GM18870 (cell line): ENCODE measurements around the gene REN.

Experiments used
- ATAC-seq: cut with Tn5 transposase; IDR thresholded peaks from one replicate; pipeline ENCODE4 v1.9.1; 2021; ENCODE audit warnings: moderate library complexity; ENCODE audit not compliant: unreplicated experiment

The REN gene

DNA sequence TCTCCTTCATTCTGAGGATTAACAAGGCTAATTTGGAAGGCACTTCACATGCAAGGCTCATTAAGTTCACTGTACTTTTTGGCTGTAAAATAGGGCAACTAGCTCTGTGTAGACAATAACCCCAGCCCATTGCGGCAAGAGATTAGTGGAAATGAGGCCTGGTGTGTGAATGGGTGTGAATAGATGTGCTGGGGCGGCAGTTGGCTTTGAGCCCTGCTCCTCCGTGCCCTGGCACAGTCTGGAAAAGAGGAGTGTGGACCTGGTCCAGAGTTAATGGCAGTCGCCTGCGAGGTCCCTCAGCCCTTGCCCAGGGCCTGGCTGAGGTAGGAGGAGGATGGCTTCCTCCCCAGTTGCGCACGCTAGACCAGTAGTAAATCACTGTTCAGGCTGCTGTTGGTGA, 25.3 kb upstream of the REN start:
- ATAC-seq: no peak

DNA sequence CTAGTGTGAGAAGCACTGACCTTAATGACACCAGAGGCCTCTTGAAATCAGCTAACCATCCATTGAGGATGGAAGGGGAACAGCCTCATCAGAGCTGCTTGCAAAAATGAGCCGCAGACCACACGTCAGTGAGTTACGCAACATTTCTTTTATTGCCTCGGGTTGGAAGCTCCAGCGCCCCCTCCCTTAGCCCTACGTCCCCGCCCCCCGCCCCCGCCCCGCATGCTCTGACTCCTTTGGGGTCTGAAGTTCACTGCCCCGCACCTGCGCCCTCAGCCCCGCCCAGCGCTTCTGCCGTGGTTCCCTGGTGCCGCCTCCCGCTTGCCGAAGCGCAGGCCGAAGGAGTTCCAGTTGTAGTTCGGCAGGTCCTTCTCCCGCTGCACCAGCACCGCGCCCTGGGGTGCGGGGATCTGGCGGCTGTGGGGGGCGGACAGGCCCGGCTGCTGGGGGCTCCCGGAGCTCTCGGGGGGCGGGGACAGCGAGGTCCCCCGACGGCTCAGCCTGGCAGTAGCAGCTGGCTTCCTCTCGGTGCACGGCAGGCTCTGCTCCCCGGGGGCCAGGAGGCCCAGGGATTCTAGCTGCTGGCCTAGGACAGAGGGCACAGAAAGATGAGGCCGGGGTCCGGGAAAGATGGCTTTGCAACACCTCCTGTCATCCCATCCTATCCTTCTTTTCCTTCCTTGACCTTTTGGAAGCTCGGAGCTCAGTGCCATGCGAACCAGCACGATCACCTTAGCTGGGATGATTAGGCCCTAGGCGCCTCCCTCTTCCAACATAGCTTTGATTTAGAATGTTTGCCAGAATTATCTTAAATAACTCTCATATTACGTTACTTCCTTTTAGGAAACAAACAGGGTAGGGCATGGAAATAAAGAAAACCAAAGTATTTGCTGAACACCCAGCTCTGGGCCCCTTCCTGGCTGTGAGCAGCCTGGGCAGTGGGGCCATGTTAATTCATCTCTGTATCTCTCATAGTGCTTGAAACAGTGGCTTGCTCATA, 24.4 kb upstream of the REN start:
- ATAC-seq: no peak

DNA sequence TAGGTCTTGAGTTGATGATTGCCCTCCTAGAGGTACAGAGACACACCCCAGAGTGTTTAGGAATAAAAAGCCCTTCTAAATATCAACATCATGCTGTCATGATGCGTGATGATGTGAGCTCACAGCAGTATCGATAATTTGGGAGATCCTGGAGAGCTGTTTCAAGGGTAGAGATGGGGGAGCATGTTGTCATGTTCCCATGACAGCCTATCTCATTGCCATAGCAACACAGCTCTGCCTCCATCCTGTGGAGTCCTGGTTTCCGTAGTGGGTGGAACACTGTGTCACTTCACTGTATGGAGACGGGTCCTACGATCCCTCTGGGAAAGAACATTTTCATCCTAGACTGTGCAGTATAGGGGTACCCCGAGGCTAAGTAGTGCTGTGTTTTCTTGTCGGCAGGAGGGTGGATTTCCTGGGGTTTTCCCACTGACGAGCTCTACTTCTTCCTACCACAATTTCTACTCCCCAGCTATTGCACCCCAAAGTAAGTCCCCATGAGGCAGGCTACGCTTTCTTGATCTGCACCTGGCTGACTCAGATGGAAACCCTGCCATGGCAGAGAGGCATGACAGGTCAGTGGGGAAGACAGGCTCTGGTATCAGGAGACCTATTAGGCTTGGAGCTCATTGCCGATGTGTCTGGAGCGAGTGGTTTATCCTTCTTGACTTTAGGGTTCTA, 23.0 kb upstream of the REN start:
- ATAC-seq: no peak

DNA sequence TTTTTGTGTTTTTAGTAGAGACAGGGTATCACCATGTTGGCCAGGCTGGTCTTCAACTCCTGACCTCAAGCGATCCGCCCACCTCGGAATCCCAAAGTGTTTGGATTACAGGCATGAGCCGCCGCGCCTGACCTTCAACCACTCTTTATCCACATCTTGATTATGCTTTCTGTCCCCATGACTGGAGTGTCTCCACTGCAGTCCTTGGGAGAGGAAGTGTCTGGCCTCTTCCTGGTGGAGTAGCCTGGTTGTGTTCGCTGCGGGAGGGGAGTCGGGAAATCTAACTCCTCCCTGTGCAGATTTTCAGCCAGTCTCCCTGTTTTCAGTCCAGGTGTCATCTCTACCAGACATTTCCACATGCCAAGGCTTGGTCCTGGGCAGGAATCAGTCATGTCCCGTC, 20.5 kb upstream of the REN start:
- ATAC-seq: no peak

DNA sequence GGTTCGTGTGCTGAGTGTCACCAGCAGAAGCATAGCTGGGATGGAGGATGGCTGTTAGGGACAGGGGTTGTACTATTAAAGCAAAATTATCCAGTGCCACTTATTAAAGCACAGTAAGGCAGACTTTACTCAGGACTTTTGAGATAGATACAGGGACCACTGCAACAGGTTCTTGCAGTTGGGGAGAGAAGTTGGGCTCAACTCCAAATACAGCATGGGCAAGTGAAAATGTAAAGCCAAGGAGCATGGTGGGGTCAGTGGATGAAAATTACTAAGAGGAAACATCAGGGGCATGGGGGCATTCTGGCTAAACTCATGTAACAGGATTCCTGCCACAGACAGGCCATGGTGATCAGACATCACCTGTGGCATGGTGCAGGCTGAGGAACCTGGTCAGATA, 15.0 kb upstream of the REN start:
- no peak for ATAC-seq

DNA sequence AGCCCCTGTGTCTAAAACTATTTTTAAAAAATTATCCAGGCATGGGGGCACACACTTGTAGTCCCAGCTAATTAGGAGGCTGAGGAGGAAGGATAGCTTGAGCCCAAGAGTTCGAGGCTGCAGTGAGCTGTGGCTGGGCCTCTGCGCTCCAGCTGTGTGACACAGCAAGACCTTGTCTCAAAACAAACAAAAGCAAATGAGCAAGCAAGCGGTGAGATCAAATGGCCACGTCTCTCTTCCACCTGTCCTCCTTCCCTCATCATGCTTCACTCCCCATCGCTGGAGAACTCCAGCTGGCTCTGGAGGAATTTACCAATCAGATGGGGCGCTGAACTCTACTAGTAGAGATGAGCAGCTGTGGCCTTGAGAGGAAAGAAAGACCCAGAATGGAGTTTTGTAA, 14.0 kb upstream of the REN start:
- no peak for ATAC-seq

DNA sequence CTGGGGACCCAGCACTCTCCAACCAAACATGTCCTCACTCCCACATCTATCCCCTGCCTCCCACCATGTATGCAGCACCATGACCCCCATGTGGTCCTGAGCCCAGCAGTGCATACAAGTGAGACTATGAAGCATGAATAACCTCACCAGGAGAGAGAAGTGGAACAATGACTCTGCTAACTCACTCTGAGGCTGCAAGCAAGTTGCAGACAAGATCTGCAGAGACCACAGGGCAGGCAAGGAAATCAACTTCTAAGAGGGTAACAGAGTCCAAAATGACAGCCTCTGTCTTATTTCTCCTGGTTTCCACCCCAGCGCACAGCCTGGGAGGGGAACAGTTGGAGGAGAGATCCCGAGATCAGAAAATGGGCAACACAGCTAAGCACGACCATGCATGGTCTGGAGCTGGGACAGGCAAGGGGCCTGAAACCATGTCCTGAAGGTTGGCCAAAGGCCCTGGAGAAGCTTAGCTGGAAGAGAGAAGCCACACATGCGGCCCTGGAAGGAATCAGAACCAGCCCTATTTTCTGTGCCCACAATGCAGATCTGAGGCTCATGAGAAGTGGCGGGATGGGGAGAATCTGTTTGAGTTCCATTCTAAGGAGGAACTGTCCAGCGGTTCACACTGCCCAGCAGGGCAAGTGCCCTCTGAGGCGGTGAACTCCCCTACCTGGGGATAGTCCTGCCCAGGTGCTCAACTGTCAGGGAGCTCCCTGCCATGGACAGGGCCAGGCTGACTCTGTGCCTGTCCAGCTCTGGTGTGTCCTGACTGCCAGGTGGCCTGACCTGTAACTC, 12.5 kb upstream of the REN start:
- ATAC-seq: no peak

DNA sequence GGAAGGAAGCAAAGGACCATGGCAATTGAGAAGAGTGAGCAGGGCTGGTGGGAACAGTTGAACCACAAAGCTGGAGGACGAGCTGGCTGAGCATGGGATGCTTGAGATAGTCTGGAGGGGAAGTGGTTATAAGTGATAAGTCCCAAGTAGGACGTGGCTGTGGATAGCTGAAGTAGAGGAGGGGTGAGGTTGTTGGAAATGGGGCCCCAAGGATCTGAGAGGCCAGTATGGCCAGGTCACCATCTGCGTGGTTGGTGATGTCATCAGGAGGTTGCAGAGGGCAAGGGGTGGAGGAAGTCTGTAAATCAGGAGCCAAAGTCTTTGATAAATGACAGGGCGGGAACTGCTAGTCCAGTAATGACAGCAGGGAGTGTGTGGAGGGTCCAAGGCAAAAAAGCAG, 11.0 kb upstream of the REN start:
- no peak for ATAC-seq

DNA sequence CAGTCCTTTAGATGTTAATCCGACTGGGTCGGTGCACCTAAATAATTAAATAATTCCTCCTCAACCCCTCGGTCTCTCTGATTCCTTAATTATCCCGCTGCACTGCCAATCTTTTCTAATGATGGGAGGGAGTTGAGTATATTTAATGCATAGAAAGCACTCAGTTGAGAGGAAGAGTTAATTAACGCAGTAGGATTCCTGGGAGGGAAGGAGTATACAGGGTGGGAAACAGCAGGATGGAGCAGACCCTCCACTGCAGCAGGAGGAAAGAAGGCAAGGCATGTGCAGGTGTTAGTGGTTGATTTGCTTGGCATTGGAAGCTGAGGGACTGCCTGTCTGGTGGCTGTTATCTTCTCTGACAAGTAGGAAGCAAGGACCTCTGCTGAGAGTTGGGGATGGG, 9.9 kb upstream of the REN start:
- no peak for ATAC-seq

DNA sequence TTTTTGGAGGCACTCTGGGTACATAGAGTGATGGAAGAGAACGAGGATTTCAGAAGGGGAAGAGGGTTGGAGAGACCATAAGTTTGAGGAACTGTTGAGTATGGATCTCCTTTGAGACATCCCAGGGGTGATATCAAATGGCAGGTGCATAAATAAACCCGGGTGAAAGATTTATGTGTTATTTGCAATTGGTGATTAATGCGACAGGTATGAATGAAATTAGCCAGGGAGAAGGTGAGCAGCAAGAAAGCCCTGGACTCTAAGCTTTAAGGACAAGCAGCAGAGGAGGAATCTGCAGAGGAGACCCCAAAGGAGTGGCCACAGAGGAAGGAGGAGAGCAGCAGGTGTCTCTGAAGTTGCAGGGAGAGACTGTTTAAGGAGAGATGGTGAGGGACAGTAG, 8.8 kb upstream of the REN start:
- ATAC-seq: no peak

DNA sequence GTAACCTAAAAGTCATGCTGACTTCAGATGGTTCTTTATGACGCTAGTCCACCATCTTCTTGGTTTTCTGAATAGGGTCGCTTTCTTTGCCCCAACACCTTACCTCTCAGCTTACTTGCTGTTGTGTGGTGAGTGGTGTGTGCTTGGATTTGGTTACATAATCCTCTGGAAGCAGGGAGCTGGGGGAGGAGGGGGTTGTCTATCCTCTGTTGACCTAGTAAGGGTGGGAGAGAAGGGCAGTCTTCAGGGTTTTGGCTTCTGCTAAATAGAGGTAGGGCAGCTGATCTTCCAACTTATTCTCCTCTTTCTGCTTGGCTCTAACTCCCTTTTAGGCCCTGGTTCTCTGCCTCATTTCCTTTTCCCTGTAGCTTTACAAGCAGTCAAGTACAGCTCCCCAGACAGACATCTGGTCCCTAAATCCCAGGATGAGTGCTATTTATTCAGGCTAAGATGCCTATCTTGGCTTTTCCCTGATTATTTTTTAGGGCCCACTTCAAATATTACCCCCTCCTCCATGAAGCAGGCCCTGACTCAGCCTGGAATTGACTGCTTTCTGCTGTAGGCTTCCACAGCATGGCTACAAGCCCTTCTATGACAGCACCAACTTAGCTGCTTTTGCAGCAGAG, 6.4 kb upstream of the REN start:
- ATAC-seq: no peak

DNA sequence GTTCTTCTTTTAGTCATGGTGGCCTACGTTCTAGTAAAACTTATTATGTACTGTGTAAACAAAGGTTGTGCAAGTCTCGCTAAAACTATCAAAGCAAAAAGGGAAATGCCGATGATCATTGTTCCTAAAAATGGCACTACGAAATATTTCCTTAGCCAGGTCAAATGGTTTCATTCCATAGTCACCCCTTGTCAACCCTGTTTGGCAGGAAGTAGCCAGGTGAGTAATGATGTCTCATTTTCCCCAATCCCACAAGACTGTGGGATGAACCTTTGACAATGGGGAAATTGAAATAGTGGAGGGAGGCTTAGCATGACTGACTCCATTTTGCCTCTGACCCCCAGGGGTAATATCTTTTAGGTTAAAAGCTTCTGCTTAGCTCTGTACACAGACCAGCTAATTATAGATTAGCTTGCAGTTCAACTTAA, 5.6 kb upstream of the REN start:
- no peak for ATAC-seq

DNA sequence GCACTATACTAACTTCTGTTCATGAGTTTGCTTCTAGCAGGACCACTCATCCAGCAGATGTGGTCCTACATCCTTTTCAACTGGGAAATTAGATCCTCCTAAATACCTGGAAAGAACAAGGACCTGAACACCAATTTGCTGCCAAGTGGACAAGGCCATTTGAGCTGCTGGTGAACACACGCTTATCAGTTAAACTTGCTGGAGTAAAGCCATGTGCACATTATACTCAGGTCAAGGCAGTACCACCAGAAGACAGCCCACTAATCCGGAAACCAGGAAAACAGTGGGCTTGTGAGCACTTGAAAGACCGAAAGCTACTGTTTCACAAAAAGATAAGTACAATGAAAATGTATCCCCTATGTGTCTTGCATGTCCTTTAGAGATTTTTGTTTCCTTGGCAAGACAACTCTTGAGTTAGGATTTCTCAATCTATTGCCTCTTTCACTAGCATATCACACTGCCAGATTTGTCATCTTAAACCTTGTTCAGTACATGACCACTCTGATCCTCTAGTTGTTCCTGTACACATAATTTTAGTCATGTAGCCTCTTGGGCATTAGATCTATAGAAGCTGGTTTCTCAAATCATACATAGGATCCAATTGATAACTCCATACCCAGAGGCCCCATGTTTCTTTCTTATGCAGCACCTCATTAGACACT, 4.5 kb upstream of the REN start:
- no peak for ATAC-seq

DNA sequence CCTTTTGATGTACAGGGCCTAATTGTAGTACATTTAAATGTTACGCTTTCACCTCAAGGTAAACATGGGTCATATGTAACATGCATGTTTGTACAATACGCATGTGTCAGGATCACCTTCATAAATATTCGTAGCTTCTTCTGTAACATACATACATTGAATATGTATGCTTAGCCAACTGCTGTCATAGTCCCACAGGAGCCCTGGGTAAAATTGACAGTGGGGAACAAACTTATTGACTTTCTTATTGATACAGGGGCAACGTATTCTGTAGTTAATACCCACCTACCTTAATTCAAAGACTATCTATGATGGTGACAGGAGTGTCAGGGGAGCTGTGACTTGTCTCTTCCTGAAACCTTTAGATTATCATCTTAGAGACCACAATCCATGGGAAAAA, 3.7 kb upstream of the REN start:
- ATAC-seq: no peak

DNA sequence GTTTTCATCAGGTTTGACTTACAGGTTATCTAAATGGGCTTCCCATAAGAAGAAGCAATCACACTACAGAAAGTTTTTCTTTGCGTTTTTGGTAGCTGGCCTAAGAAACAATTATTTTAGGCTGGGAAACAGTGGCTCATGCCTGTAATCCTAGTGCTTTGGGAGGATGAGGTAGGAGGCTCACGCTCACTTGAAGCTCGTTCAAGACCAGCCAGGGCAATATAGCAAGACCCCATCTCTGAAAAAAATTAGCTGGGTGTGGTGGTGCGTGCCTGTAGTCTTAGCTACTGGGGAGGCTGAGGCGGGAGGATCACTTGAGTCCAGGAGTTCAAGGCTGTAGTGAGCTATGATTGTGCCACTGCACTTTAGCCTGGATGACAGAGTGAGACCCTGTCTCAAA, 1.6 kb upstream of the REN start:
- ATAC-seq: no peak

DNA sequence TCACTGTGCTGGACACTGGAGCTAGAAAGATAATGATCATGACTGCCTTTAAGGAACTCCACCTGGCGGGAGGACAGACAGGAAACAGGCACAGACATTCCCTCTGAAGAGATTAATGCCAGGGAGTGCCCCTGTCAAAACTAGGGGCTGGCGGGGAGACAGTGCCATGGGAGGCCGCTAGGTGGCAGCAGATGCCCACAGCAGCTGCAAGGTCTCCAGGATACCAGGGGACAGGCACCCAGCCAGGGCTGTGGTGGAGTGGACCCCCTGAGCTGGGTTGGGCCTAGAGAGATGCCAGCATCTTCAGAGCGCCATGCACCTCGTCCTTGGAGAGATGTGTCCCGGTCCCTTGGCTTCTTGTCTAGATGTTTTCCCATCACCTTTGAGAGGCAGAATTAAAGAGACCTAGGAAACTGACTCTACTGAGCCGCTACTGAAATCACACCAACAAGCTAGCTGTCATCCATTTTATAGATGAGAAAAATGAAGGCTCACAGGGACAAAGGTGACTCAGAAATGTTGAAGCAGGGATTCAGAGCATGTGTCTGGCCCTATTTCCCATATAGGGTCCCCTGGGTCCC, 3.6 kb downstream of the REN start:
- ATAC-seq: no peak

DNA sequence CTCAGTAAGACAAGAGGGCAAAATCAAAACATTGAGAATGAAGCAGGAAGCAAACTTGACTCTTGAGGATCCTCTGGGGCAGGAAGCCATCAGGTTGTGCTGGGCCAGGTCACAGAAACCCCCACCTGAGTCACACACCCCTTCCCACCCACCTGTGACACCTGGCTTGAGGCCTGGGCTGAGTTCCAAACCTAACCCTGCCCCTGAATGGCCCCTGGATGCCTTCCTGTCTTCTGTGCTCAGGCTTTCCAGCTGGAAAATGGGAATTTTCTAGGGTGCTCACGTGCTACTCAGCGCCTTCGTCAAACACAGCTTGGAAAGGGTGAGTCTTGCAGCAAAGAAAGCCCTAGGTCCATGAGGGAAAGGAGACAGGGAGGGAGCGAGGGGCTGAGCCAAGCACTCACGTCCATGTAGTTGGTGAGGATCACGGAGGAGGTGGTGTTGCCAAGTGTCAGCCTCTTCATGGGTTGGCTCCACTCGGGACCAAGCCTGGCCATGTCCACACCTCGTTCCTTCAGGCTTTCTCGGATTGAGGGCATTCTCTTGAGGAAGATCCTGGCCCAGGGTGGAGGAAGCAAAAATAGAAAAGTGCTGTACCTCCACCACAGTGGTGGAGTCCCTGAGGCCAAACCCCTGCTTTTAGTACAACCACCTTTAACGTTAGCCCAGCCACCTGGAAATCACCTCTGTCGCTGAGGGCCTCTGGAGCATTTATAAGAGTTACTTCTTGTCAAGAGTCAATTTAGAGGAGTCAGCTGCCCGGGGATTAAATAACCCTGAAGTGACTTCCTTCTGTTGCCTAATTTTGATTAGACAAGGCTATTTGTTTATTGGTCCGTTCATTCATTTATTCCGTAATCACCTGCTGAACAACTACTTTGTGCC, 4.3 kb downstream of the REN start:
- no peak for ATAC-seq

DNA sequence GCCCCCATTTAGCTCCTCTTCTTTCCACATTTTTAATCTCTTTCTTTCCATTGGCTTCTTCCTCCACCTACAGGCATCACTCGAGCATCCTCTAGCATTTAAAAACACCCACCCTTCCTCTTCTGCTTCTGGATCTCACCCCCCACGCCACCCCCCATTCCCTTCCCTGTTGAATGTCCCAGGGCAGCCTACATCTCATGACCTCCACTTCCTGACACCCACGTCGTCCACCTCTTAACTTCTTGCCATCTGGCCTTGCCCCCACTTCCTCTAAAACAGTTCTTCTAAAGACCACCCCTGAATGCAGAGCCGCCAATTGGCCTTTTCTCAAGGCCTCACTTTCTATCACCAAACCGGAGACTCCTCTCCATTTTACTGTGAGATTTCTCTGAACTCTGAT, 8.2 kb downstream of the REN start:
- no peak for ATAC-seq

DNA sequence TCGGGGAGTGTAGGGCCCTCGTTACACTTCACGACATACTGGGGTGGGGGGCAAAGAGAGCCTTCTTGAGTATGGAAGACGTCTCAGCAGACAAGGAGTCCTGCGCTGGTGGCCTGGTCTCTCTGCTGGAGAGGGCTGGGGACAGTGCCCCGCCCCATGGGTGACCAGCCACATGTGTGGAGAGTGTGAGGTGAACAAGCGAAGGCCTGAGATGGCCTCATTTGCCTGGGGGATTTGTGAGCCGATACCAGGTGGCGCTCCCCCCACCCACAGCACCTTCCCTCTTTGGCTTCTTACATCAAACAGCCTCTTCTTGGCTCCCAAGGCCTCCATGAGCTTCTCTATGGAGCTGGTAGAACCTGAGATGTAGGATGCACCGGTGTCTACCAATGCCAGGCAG, 10.3 kb downstream of the REN start:
- ATAC-seq: no peak
